H1 (cell line): ENCODE measurements around the gene NUTM1. TPM values are rescaled to one million over a fixed set of nuclear protein-coding genes. Genes with fewer than 3 reads are reported as not detected.

Experiments used
- CTCF ChIA-PET: fragments of 300-600 bp; sonication (Branson Sonifier 250); formaldehyde crosslinking; loops from one replicate; lab custom pipeline; 2021; ENCODE audit not compliant: partially characterized antibody; lab: Charles Lee
- POLR2A ChIA-PET: fragments of 300-600 bp; sonication (Branson Sonifier 250); formaldehyde crosslinking; loops from one replicate; lab custom pipeline; 2021; ENCODE audit warnings: inconsistent platforms; ENCODE audit not compliant: partially characterized antibody; lab: Charles Lee
- DNase-seq, 2 experiments: peaks; one replicate each; pipeline versions ENCODE4 v3.0.0 to v3.0.0-alpha.2; 2010 to 2022; ENCODE audit warnings: low spot score in 2 of 2, low read depth in 1 of 2, mixed read lengths in 1 of 2
- FAIRE-seq: peaks from 2 replicates; lab custom pipeline; 2011; peaks lifted over from hg19 to GRCh38; lab: Jason Lieb, UNC
- H2AFZ ChIP-seq: 2 replicates; pipeline ENCODE4 v1.8.1; 2012; ENCODE audit warnings: low read length, inconsistent platforms
- H2AK5ac ChIP-seq: 2 replicates; pipeline ENCODE4 v1.6.1; 2013; ENCODE audit warnings: low read depth, low read length
- H2BK120ac ChIP-seq: replicated peaks from 2 replicates; pipeline ENCODE3; 2013; ENCODE audit warnings: low read depth, low read length, inconsistent platforms
- H2BK12ac ChIP-seq: 2 replicates; pipeline ENCODE4 v1.6.1; 2013; ENCODE audit warnings: low read depth, low read length
- H2BK15ac ChIP-seq: 2 replicates; pipeline ENCODE4 v1.6.1; 2013; ENCODE audit warnings: low read length
- H2BK20ac ChIP-seq: 2 replicates; pipeline ENCODE4 v1.6.1; 2013; ENCODE audit warnings: low read length
- H2BK5ac ChIP-seq: 2 replicates; pipeline ENCODE4 v1.6.1; 2013; ENCODE audit warnings: low read depth, low read length
- H3K14ac ChIP-seq: 2 replicates; pipeline ENCODE4 v1.6.1; 2013; ENCODE audit warnings: inconsistent platforms; ENCODE audit not compliant: insufficient read length
- H3K18ac ChIP-seq: 2 replicates; pipeline ENCODE4 v1.6.1; 2013; ENCODE audit warnings: low read length; ENCODE audit errors: extremely low read depth
- H3K23ac ChIP-seq: 2 replicates; pipeline ENCODE4 v1.6.1; 2013; ENCODE audit warnings: inconsistent platforms; ENCODE audit not compliant: insufficient read length
- H3K23me2 ChIP-seq: 2 replicates; pipeline ENCODE4 v1.6.1; 2013; ENCODE audit warnings: low read depth, low read length
- H3K27ac ChIP-seq: 2 replicates; pipeline ENCODE4 v1.6.1; 2011; ENCODE audit warnings: low read depth, low read length, inconsistent platforms
- H3K27me3 ChIP-seq, 4 experiments: replicated peaks in 1 of 4; 1 replicate in 1 of 4; 2 replicates in 3 of 4; pipeline versions ENCODE4 v1.6.1 to v1.8.1; 2011 to 2013; ENCODE audit warnings: low read length in 3 of 4, mild to moderate bottlenecking in 3 of 4, inconsistent platforms in 2 of 4, mixed read lengths in 2 of 4, moderate library complexity in 1 of 4; ENCODE audit not compliant: control insufficient read depth in 3 of 4, insufficient read depth in 3 of 4; ENCODE audit errors: extremely low read depth in 1 of 4
- H3K36me3 ChIP-seq, 4 experiments: 2 replicates each; pipeline versions ENCODE4 v1.6.1 to v1.8.1; 2011 to 2013; ENCODE audit warnings: mild to moderate bottlenecking in 4 of 4, low read length in 3 of 4, moderate library complexity in 2 of 4, control low read depth in 1 of 4, inconsistent platforms in 1 of 4; ENCODE audit not compliant: insufficient read depth in 4 of 4, control insufficient read depth in 2 of 4
- H3K4ac ChIP-seq: replicated peaks from 2 replicates; pipeline ENCODE3; 2013; ENCODE audit warnings: low read length, low read depth, mixed read lengths, inconsistent platforms; ENCODE audit not compliant: insufficient read length
- H3K4me1 ChIP-seq, 4 experiments: replicated peaks in 1 of 4; 1 replicate in 1 of 4; 2 replicates in 3 of 4; pipeline versions ENCODE4 v1.6.1 to v1.8.1; 2011 to 2013; ENCODE audit warnings: low read length in 3 of 4, inconsistent platforms in 2 of 4, mixed read lengths in 1 of 4; ENCODE audit not compliant: insufficient read depth in 4 of 4, control insufficient read depth in 3 of 4
- H3K4me2 ChIP-seq, 2 experiments: 2 replicates each; pipeline versions ENCODE4 v1.6.1 to v1.8.1; 2011 to 2013; ENCODE audit warnings: low read depth in 2 of 2, low read length in 2 of 2, control low read depth in 1 of 2, inconsistent platforms in 1 of 2, mild to moderate bottlenecking in 1 of 2; ENCODE audit not compliant: insufficient read depth in 1 of 2
- H3K4me3 ChIP-seq, 4 experiments: fragments of 200-600, 300-600 bp in 1 of 4; sonication (generic), shearing (Covaris generic), sonication (Bioruptor Twin) in 1 of 4; 2 replicates each; pipeline versions ENCODE4 v1.5.1 to v1.8.1; 2011 to 2016; ENCODE audit warnings: low read length in 4 of 4, low read depth in 3 of 4, control low read depth in 2 of 4, inconsistent platforms in 2 of 4, mild to moderate bottlenecking in 2 of 4, mixed read lengths in 1 of 4, moderate library complexity in 1 of 4; ENCODE audit not compliant: insufficient read depth in 2 of 4; ENCODE audit errors: extremely low read depth in 1 of 4
- H3K56ac ChIP-seq: replicated peaks from 2 replicates; pipeline ENCODE3; 2013; ENCODE audit warnings: low read depth, mild to moderate bottlenecking, mixed read lengths, low read length, inconsistent platforms; ENCODE audit not compliant: insufficient read length
- H3K79me1 ChIP-seq: 2 replicates; pipeline ENCODE4 v1.6.1; 2013; ENCODE audit warnings: low read depth, low read length, control low read depth
- H3K79me2 ChIP-seq, 2 experiments: 2 replicates each; pipeline versions ENCODE4 v1.6.1 to v1.8.1; 2012 to 2013; ENCODE audit warnings: low read length in 2 of 2, mild to moderate bottlenecking in 2 of 2, inconsistent platforms in 1 of 2; ENCODE audit not compliant: insufficient read depth in 2 of 2, control insufficient read depth in 1 of 2
- H3K9ac ChIP-seq, 4 experiments: replicated peaks in 1 of 4; 1 replicate in 1 of 4; 2 replicates in 3 of 4; pipeline versions ENCODE4 v1.6.1 to v1.8.1; 2011 to 2013; ENCODE audit warnings: low read depth in 3 of 4, low read length in 3 of 4, control low read depth in 2 of 4, mild to moderate bottlenecking in 2 of 4, moderate library complexity in 2 of 4, inconsistent platforms in 1 of 4; ENCODE audit errors: extremely low read depth in 1 of 4
- H3K9me3 ChIP-seq, 2 experiments: 2 replicates each; pipeline versions ENCODE4 v1.6.1 to v1.8.1; 2012 to 2013; ENCODE audit warnings: mild to moderate bottlenecking in 2 of 2, moderate library complexity in 2 of 2, control low read depth in 1 of 2, inconsistent platforms in 1 of 2, low read depth in 1 of 2, low read length in 1 of 2, mixed read lengths in 1 of 2; ENCODE audit not compliant: insufficient read depth in 2 of 2
- H4K20me1 ChIP-seq, 2 experiments: replicated peaks in 1 of 2; 2 replicates each; pipeline versions ENCODE3 to v1.8.1; 2011 to 2013; ENCODE audit warnings: inconsistent platforms in 2 of 2, low read length in 2 of 2, mild to moderate bottlenecking in 1 of 2; ENCODE audit not compliant: insufficient read depth in 2 of 2, control insufficient read depth in 1 of 2
- H4K5ac ChIP-seq: 2 replicates; pipeline ENCODE4 v1.6.1; 2013; ENCODE audit warnings: low read length, low read depth, mixed read lengths, inconsistent platforms; ENCODE audit not compliant: insufficient read length
- H4K8ac ChIP-seq: 2 replicates; pipeline ENCODE4 v1.8.0; 2013; ENCODE audit warnings: mild to moderate bottlenecking, moderate library complexity, low read length, inconsistent platforms; ENCODE audit not compliant: insufficient read depth; ENCODE audit errors: extremely low read depth
- H4K91ac ChIP-seq: replicated peaks from 2 replicates; pipeline ENCODE3; 2013; ENCODE audit warnings: low read length, mixed read lengths, inconsistent platforms; ENCODE audit not compliant: insufficient read length
- EP300 ChIP-seq, 2 experiments: IDR thresholded peaks; 1 replicate in 1 of 2; 2 replicates in 1 of 2; pipeline ENCODE4 v1.6.1; 2011 to 2012; ENCODE audit warnings: low read depth in 2 of 2, low read length in 2 of 2, mild to moderate bottlenecking in 2 of 2, borderline replicate concordance in 1 of 2, inconsistent platforms in 1 of 2, moderate library complexity in 1 of 2
- EZH2 ChIP-seq: fragments of 200-600 bp; sonication (generic); IDR thresholded peaks from 2 replicates; pipeline ENCODE4 v1.7.1; 2012; ENCODE audit warnings: low read depth, mild to moderate bottlenecking, moderate library complexity, low read length, inconsistent platforms; ENCODE audit not compliant: severe bottlenecking
- FOSL1 ChIP-seq: IDR thresholded peaks from 2 replicates; pipeline ENCODE4 v1.6.1; 2011; ENCODE audit warnings: mild to moderate bottlenecking, low read depth, low read length, moderate library complexity; ENCODE audit not compliant: insufficient read depth
- GABPA ChIP-seq: IDR thresholded peaks from 2 replicates; pipeline ENCODE4 v1.6.1; 2011; ENCODE audit warnings: mild to moderate bottlenecking, low read length, moderate library complexity, borderline replicate concordance; ENCODE audit not compliant: insufficient read depth
- JUND ChIP-seq: IDR thresholded peaks from 2 replicates; pipeline ENCODE4 v1.6.1; 2011; ENCODE audit warnings: mild to moderate bottlenecking, improper control_type of control experiment, low read length
- KDM5A ChIP-seq: fragments of 200-600 bp; IDR thresholded peaks from 2 replicates; pipeline ENCODE4 v1.7.1; 2012; ENCODE audit warnings: mild to moderate bottlenecking, low read length, inconsistent platforms, mixed read lengths
- MAFK ChIP-seq: IDR thresholded peaks from 2 replicates; pipeline ENCODE4 v1.6.1; 2012; ENCODE audit warnings: low read depth, mild to moderate bottlenecking, improper control_type of control experiment, low read length
- PHF8 ChIP-seq: fragments of 200-600 bp; sonication (generic); conservative IDR thresholded peaks from 2 replicates; pipeline ENCODE4 v1.7.1; 2012; ENCODE audit warnings: low read depth, mild to moderate bottlenecking, inconsistent platforms, low read length, moderate library complexity
- SRF ChIP-seq: IDR thresholded peaks from 2 replicates; pipeline ENCODE4 v1.6.1; 2011; ENCODE audit warnings: mild to moderate bottlenecking, low read depth, low read length, moderate library complexity
- TCF12 ChIP-seq: IDR thresholded peaks from 2 replicates; pipeline ENCODE4 v1.6.1; 2011; ENCODE audit warnings: low read depth, mild to moderate bottlenecking, low read length
- WGBS, 2 experiments: shearing (Covaris generic) in 1 of 2; methylation state at CpG; one replicate each; pipeline versions ENCODE4 v1.1.6 to v1.1.7; 2013 to 2015; ENCODE audit warnings: low lambda C conversion rate in 2 of 2, mixed read lengths in 2 of 2, inconsistent platforms in 1 of 2, low coverage in 1 of 2, missing lambda C conversion rate in 1 of 2; ENCODE audit not compliant: insufficient replicate concordance in 2 of 2, insufficient coverage in 1 of 2, insufficient read length in 1 of 2; ENCODE audit errors: extremely low coverage in 1 of 2, missing lambda C conversion rate in 1 of 2; 5-methylcytosine and 5-hydroxymethylcytosine counted together
- polyA plus RNA-seq, 7 experiments: library from polyadenylated mRNA; depleted of rRNA in 3 of 7; stranded (reverse) in 5 of 7; unstranded in 2 of 7; fragments of >200 nt in 5 of 7; fragments of 200-250 nt in 2 of 7; gene quantifications; 1 replicate in 5 of 7; 2 replicates in 1 of 7; 4 replicates in 1 of 7; pipeline versions ENCODE4 v1.2.1 to v1.2.3, GENCODE V29; 2011 to 2013; ENCODE audit warnings: missing spikeins in 2 of 7, mixed read lengths in 2 of 7
- total RNA-seq: library from RNA; stranded (reverse); fragmentation: NEBNext Ultra II Directional; extraction: Animal tissue kit (Norgen Biotek cat#: 25700); gene quantifications from 2 replicates; pipeline ENCODE4 v1.2.1, GENCODE V29; 2021
- TF ChIP-seq, protein P1 (sequence below): IDR thresholded peaks from 2 replicates; pipeline ENCODE4 v1.6.1; 2012; ENCODE audit warnings: inconsistent platforms

The NUTM1 gene
- total and polyA plus RNA-seq, 2 of the 8 experiments (the other 6 are each of a cell fraction or from before 2014, with no cell fraction given): 0.39 to 0.60 TPM

DNA sequence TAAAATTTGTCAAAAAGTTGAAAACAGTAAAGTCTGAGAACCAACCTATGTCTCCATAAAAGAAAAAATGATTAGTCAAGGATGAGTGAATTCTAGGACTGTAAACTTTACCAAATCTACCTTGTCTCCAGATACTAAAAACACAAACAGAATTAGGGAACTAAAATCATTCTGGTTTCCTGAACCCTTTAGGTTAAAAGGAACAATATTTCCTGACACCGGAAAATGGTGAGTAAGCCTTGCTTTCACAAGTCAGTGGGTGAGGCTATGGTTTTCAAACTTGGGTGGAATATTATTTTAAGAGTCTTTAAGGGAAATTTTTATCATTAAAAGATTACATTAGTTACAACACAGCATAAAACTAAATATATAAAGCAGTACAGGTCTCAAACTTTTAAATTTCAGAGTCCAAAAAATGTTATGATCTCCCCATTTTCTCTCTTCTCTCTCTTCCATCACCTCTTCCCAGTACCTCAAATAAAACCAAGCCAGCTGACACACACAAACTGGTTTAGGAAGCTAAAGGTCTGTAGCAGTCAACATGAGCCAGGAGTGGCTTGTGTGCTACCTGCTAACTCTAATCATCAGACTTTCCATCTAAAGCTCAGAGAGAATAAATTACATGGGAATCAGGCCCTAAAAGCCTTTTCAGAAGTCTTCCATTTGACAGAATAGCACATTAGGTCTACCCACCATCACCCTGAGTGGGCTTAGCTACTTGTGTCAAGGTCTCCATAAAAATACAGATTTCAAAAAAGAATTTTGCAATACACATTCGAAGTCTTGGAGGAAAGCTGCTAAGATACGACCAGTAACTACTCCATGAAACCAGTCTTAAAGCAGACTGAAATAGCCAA, 7.7 kb upstream of the NUTM1 start:
- H2BK15ac ChIP-seq: no peak overlapping the region
- H3K18ac ChIP-seq: no peak overlapping the region
- H3K4me2 ChIP-seq: no peak overlapping the region
- H3K14ac ChIP-seq: no peak overlapping the region
- H4K5ac ChIP-seq: no peak overlapping the region
- H3K4ac ChIP-seq: no peak overlapping the region
- no peak overlapping the region for H3K56ac ChIP-seq
- no peaks in the 10 kb centered on the region for H3K79me1 ChIP-seq
- ChIA-PET CTCF (interaction anchor here (0.7 kb wide), 1 partner anchor 25 kb away, joined by 3 read pairs; no protein-coding TSS in a partner anchor), POLR2A (interaction anchor here (1.0 to 4.7 kb wide), 2 partner anchors 13 to 31 kb away, joined by 3 to 35 read pairs; partner anchors contain the start of gene LPCAT4)
- 91% methylated on average over 3 of the region's 3 CpGs; no CpG with 5 or more reads in 1 of the 2 experiments for WGBS, 2 experiments
- no peaks in the 10 kb centered on the region for H4K20me1 ChIP-seq
- no peak overlapping the region for H2BK12ac ChIP-seq
- FAIRE-seq (no peak), DNase-seq (no peak)
- H3K9ac ChIP-seq: no peak overlapping the region
- H3K27me3 ChIP-seq: no peaks in the 10 kb centered on the region
- no peak overlapping the region for H3K27ac ChIP-seq
- H3K23ac ChIP-seq: no peak overlapping the region
- no peak overlapping the region for H2BK120ac ChIP-seq
- no peak overlapping the region for H2AK5ac ChIP-seq
- no peak overlapping the region for H2BK5ac ChIP-seq
- H3K79me2 ChIP-seq: no peaks in the 10 kb centered on the region
- H3K36me3 ChIP-seq: peaks cover 0 to 5% (median 2%) of the 10 kb centered on the region in 4 experiments; a peak in 4 of 8 replicates
- H3K9me3 ChIP-seq: no peaks in the 10 kb centered on the region
- H2AFZ ChIP-seq: no peak overlapping the region
- H3K4me1 ChIP-seq: peaks cover 0 to 2% (median 0%) of the 10 kb centered on the region in 4 experiments; a peak in 2 of 7 replicates
- H4K8ac ChIP-seq: no peak overlapping the region
- H3K23me2 ChIP-seq: peaks cover 8% of the 10 kb centered on the region; the same call in 1 of the 2 replicates
- no peak overlapping the region for H2BK20ac ChIP-seq
- no peak overlapping the region for H3K4me3 ChIP-seq
- no peak overlapping the region for H4K91ac ChIP-seq
- no peak for TF ChIP-seq KDM5A
- no peak for TF ChIP-seq GABPA
- TF ChIP-seq SRF: no peak
- TF ChIP-seq EZH2: no peak
- TF ChIP-seq, protein P1, sequence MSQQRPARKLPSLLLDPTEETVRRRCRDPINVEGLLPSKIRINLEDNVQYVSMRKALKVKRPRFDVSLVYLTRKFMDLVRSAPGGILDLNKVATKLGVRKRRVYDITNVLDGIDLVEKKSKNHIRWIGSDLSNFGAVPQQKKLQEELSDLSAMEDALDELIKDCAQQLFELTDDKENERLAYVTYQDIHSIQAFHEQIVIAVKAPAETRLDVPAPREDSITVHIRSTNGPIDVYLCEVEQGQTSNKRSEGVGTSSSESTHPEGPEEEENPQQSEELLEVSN: no peak
- TF ChIP-seq PHF8: no peak
- no peak for TF ChIP-seq MAFK
- TF ChIP-seq FOSL1: no peak
- no peak for TF ChIP-seq EP300 (IDR thresholded peaks at IDR 0.05; ENCODE audit: borderline replicate concordance in 1 of 2, low read depth in 2 of 2, low read length in 2 of 2)
- TF ChIP-seq JUND: no peak
- TF ChIP-seq TCF12: no peak
